Superior temporal gyrus (tissue), 1 donor: ENCODE data around the gene MRPL58.
A peak's percentile ranks its signal among the peaks of the same experiment; 100 is the strongest.
"Not testable (repeated sequence)": the region's sequence is repeated elsewhere in the genome, so short reads cannot be mapped to it uniquely, and the experiment has no call there.

Experiments
- DNase-seq: peaks from one replicate; pipeline ENCODE4 v3.0.0-alpha.2; 2016; ENCODE audit errors: extremely low spot score

Gene MRPL58

GRCh38 chr17:75013092-75013559 is 656 bp downstream of the MRPL58 start:
- DNase-seq: peak; percentile 61

- peak; percentile 55 for DNase-seq
These were observed 6.7 kb downstream of the MRPL58 start for GRCh38 chr17:75019146-75019545.

DNA sequence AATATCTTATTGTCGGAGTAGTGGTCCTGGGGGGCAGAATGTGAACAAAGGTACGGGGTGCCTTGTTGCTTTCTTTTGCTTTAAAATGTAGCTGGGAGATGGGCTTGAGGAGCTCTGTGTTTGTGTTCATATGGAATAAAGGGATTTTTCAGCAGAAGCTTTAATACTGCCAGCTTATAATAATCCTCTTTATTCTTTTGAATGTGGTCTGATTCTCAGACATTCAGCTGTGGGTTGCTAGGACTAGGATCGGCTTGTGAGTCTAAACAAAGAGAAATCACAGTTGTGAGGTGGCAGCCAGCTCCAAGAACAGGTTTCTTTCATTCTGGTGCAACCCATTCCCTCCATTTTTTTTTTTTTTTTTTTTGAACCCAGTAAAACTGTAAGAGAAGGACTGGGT is 7.2 kb downstream of the MRPL58 start:
- peak; percentile 66 for DNase-seq

DNA sequence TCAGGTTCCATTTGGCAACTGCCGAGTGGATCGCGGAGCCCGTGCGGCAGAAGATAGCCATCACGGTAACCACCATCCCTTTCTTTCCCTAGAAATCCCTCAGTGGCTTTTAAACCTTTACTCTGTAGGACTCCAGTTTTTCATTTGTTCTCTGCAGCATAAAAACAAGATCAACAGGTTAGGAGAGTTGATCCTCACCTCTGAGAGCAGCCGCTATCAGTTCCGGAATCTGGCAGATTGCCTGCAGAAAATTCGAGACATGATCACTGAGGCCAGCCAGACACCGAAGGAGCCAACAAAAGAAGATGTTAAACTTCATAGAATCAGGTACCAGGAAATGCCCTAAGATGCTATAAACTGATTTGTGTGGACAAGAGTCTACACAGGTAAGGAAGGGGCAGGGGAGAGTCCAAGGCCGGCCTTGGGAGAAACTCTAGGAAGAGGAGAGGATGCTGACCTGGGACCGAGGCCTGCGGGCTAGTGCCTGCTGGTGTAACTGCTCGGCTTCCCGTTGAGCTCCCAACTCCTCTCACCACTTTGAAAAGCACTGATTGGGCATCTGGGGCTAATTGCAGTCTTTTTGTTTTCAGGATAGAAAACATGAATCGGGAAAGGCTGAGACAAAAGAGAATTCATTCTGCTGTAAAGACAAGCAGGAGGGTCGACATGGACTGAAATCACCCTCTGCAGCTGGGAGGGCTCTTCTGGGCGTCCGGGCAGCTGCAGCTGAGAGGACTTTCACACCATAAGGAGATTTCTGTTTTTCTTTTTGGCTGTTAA is 8.1 kb downstream of the MRPL58 start:
- peak; percentile 73 for DNase-seq

GRCh38 chr17:75024686-75025397 is 12.4 kb downstream of the MRPL58 start:
- no peak for DNase-seq

DNA sequence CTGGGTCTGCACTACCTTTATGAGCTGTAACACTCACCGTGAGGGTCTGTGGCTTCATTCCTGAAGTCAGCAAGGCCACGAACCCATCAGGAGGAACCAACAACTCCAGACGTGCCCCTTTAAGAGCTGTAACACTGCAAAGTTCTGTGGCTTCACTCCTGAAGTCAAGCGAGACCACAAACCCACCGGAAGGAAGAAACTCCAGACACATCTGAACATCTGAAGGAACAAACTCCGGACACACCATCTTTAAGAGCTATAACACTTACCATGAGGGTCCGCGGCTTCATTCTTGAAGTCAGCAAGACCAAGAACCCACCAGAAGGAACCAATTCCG is 12.9 kb downstream of the MRPL58 start:
- not testable (repeated sequence) for DNase-seq

- DNase-seq: not testable (repeated sequence)
These were observed 14.2 kb downstream of the MRPL58 start for GRCh38 chr17:75026650-75027049.

DNA sequence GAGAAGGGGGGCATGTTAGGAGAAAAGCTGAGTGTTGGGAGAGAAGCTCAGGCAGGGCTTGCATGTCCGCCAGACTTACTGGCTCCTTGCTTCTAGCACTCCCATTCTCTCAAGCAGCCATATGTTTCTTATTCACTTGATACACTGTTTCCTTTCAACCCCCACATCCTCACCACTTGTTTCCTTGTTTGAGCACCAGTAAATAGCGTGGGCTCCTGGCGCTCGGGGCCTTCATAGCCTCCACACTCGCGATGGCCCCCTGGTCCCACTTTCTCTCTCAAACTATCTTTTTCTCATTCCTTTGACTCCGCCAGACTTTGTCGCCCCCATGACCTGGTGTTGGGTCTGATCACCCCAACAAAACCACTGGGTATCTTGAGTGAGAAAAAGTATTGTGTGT is 17.7 kb downstream of the MRPL58 start:
- DNase-seq: no peak

- peak; percentile 95 for DNase-seq
These were observed 19.7 kb downstream of the MRPL58 start for GRCh38 chr17:75031972-75032719.

GRCh38 chr17:75032720-75033280 is 20.3 kb downstream of the MRPL58 start:
- peak; percentile 59 for DNase-seq

GRCh38 chr17:75033346-75034235 is 21.1 kb downstream of the MRPL58 start:
- peak; percentile 98 for DNase-seq

DNA sequence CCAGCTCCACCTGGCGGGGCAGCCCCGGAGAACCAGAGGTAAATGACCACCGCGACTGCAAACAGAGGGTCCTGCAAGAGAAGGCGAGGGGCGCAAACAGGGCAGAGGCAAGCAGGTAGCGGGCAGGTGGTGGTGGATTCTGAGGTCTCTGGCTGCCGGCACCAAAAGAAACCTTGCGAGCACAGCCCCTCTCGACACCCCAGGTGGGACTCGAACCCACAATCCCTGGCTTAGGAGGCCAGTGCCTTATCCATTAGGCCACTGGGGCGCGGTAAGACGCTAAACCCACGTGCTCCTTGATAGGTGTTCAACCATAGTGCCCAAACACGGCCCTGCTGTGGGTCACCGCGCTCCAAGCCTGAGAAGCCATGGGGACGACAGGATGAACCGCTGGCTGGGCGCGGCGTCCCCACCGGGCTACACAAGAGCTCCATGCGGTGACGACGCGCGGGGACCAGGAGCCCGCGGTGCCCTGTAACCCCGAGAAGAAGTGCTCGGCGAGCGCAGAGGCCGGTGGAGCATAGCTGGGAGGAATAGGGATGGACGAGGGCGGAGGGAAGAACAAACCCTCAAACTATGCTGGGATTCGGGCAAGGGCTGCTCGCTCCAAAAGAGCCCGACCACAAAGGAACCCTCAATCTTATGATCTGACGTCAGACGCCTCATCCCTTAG is 21.9 kb downstream of the MRPL58 start:
- DNase-seq: peak; percentile 93

DNA sequence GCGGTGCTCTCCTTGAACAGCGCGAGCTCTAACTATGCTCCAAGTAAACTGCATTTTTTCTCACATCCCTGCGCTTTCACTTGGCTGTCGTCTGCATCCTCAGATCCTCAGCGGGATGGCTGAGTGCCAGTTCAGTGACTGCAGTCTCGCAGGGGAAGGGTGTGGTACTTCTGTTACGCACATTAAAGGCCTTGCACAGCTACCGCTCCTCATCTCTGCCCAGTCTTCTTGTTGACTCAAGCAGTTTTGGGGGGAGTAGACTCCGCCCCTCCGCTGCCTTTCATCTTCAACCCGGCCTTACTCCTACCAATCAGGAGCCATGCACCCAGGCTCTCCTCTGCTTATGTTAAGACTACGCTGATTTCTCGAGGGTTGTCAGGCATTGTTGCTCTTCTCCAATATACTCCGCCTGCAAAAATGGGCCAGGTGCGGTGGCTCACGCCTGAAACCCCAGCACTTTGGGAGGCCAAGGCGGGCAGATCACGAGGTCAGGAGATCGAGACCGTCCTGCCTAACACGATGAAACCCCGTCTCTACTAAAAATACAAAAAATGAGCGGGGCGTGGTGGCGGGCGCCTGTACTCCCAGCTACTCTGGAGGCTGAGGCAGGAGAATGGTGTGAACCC is 24.3 kb downstream of the MRPL58 start:
- peak; percentile 53 for DNase-seq

- no peak for DNase-seq
These were observed 26.8 kb downstream of the MRPL58 start for GRCh38 chr17:75039238-75039637.

DNA sequence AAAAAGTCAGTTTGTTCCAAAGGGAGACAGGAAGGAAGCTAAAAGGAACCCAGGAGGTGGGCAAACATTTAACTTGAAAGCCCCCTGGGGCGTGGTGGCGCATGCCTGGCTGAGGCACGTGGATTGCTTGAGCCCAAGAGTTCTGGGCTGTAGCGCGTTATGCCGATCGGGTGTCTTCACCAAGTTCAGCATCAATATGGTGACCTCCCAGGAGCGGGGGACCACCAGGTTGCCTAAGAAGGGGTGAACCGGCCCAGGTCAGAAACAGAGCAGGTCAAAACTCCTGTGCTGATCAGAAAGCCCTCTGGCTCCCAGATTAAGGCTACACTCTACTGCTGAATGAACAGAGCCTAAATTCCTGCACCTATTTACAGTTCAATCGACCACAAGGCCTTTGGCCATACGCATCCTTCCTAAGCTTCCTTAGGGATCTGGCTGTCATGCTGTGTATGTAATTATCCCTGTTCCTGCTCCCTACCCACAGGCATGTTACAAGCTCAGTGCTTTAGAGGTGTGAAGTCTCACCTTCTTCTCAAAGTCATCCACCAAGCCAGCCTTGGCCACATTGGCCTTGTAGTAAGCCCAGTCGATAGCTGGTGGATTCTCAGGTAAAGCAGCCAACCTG is 29.3 kb downstream of the MRPL58 start:
- no peak for DNase-seq

GRCh38 chr17:75043789-75044188 is 31.3 kb downstream of the MRPL58 start:
- DNase-seq: not testable (repeated sequence)

- no peak for DNase-seq
These were observed 32.2 kb downstream of the MRPL58 start for GRCh38 chr17:75044716-75045115.

DNA sequence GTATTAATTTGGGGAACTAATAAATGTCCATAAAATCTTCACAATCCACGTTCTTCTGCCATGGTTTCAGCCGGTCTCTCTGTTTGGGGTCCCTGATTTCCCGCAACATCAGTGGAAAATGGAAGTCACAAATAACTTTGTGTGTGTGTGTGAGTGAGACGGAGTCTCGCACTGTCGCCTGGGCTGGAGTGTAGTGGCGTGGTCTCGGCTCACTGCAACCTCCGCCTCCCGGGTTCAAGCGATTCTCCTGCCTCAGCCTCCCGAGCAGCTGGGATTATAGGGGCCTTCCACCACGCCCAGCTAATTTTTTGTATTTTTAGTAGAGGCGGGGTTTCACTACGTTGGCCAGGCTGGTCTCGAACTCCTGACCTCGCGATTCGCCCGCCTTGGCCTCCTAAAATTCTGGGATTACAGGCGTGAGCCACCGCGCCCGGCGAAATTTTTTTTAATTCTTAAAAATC is 33.5 kb downstream of the MRPL58 start:
- DNase-seq: not testable (repeated sequence)
